Amygdala (tissue), 56 donors: ENCODE data around the gene G2E3.

Source experiments
- DNase-seq, 56 donors: peaks; one replicate each; lab custom pipeline; 2025; lab: John Stamatoyannopoulos, UW

Gene G2E3

GRCh38 chr14:30645600-30645999 is 86.6 kb downstream of the G2E3 start:
- DNase-seq: no peak

GRCh38 chr14:30648471-30648870 is 89.5 kb downstream of the G2E3 start:
- no peak for DNase-seq

- DNase-seq: no peak
Observed at GRCh38 chr14:30651937-30652336, 93.0 kb downstream of the G2E3 start.

GRCh38 chr14:30655124-30655523 is 96.2 kb downstream of the G2E3 start:
- no peak for DNase-seq

GRCh38 chr14:30655658-30656057 is 96.7 kb downstream of the G2E3 start:
- DNase-seq: no peak

- DNase-seq: peak in 6 of 56 donors; percentile 0 to 18 (median 4)
Observed at GRCh38 chr14:30656190-30656632, 97.3 kb downstream of the G2E3 start.

GRCh38 chr14:30657050-30657449 is 98.1 kb downstream of the G2E3 start:
- DNase-seq: no peak

- no peak for DNase-seq
Observed at GRCh38 chr14:30657606-30658163, 98.7 kb downstream of the G2E3 start.

GRCh38 chr14:30658645-30659044 is 99.7 kb downstream of the G2E3 start:
- no peak for DNase-seq

- DNase-seq: no peak
Observed at GRCh38 chr14:30669594-30669993, 110.6 kb downstream of the G2E3 start.
